ENCODE data around the gene OXCT1. TPM values are rescaled to one million over a fixed set of nuclear protein-coding genes. Genes with fewer than 3 reads are reported as not detected.
"Not testable (repeated sequence)": the region's sequence is repeated elsewhere in the genome, so short reads cannot be mapped to it uniquely, and the experiment has no call there.

OXCT1 gene
- total RNA-seq, 1 donor from 2014 or later: 0.75 TPM

- DNase-seq (ENCODE audit: low spot score) (no peak), ATAC-seq (no peak)
Measured at GRCh38 chr5:41832430-41832829, 37.8 kb downstream of the OXCT1 start.

GRCh38 chr5:41831155-41831554 is 39.1 kb downstream of the OXCT1 start:
- ATAC-seq: no peak
- DNase-seq (ENCODE audit: low spot score): no peak

- DNase-seq (ENCODE audit: low spot score): no peak
- no peak for ATAC-seq
Measured at GRCh38 chr5:41827792-41828191, 42.4 kb downstream of the OXCT1 start.

- DNase-seq (ENCODE audit: low spot score) (no peak), ATAC-seq (no peak)
Measured at GRCh38 chr5:41822036-41822435, 48.2 kb downstream of the OXCT1 start.

- DNase-seq (ENCODE audit: low spot score): no peak
Measured at GRCh38 chr5:41821051-41821450, 49.2 kb downstream of the OXCT1 start.

GRCh38 chr5:41820150-41820549 is 50.1 kb downstream of the OXCT1 start:
- DNase-seq (ENCODE audit: low spot score) (no peak), ATAC-seq (no peak)

More at GRCh38 chr5:41821051-41821450, 49.2 kb downstream of the OXCT1 start:
- ATAC-seq: no peak

- DNase-seq (ENCODE audit: low spot score): no peak
- ATAC-seq: no peak
Measured at GRCh38 chr5:41817625-41818301, 52.5 kb downstream of the OXCT1 start.

GRCh38 chr5:41815663-41816229 is 54.5 kb downstream of the OXCT1 start:
- ATAC-seq: no peak

GRCh38 chr5:41815261-41815660 is 55.0 kb downstream of the OXCT1 start:
- ATAC-seq (no peak), DNase-seq (ENCODE audit: low spot score) (no peak)

More at GRCh38 chr5:41815663-41816229, 54.5 kb downstream of the OXCT1 start:
- DNase-seq (ENCODE audit: low spot score): no peak

GRCh38 chr5:41814306-41814705 is 55.9 kb downstream of the OXCT1 start:
- DNase-seq (ENCODE audit: low spot score); ATAC-seq: not testable (repeated sequence)

- ATAC-seq: no peak
- DNase-seq (ENCODE audit: low spot score): no peak
Measured at GRCh38 chr5:41812156-41812555, 58.1 kb downstream of the OXCT1 start.

- ATAC-seq: no peak
- DNase-seq (ENCODE audit: low spot score): no peak
Measured at GRCh38 chr5:41809128-41809527, 61.1 kb downstream of the OXCT1 start.

- no peak for DNase-seq (ENCODE audit: low spot score)
- ATAC-seq: no peak
Measured at GRCh38 chr5:41808294-41808693, 61.9 kb downstream of the OXCT1 start.

GRCh38 chr5:41797662-41798061 is 72.6 kb downstream of the OXCT1 start:
- no peak for DNase-seq (ENCODE audit: low spot score)
- ATAC-seq: no peak

GRCh38 chr5:41796061-41796460 is 74.2 kb downstream of the OXCT1 start:
- ATAC-seq: no peak
- no peak for DNase-seq (ENCODE audit: low spot score)

GRCh38 chr5:41795125-41795524 is 75.1 kb downstream of the OXCT1 start:
- DNase-seq (ENCODE audit: low spot score): no peak
- no peak for ATAC-seq

- ATAC-seq (no peak), DNase-seq (ENCODE audit: low spot score) (no peak)
Measured at GRCh38 chr5:41794471-41794870, 75.8 kb downstream of the OXCT1 start.

GRCh38 chr5:41793141-41793770 is 77.0 kb downstream of the OXCT1 start:
- no peak for DNase-seq (ENCODE audit: low spot score)
- ATAC-seq: no peak

- ATAC-seq (no peak), DNase-seq (ENCODE audit: low spot score) (no peak)
Measured at GRCh38 chr5:41790038-41790776, 80.0 kb downstream of the OXCT1 start.

- no peak for ATAC-seq
- DNase-seq (ENCODE audit: low spot score): no peak
Measured at GRCh38 chr5:41789434-41789833, 80.8 kb downstream of the OXCT1 start.

GRCh38 chr5:41788941-41789368 is 81.3 kb downstream of the OXCT1 start:
- DNase-seq (ENCODE audit: low spot score) (no peak), ATAC-seq (no peak)

GRCh38 chr5:41787265-41787664 is 83.0 kb downstream of the OXCT1 start:
- no peak for ATAC-seq
- no peak for DNase-seq (ENCODE audit: low spot score)

Measured in left lobe of liver (tissue), 2 donors.